Suprapubic skin (tissue), 4 donors: ENCODE data around the gene URB1.

Experiments
- EP300 ChIP-seq: sonication (generic); formaldehyde crosslinking; IDR thresholded peaks from one replicate; pipeline ENCODE4 v1.6.1; 2017; ENCODE audit warnings: antibody characterized with exemption
- POLR2A ChIP-seq, 2 donors: fragments of 450-650 bp; IDR thresholded peaks; one replicate each; pipeline ENCODE4 v1.6.1; 2017; ENCODE audit warnings: antibody characterized with exemption in 2 of 2, mild to moderate bottlenecking in 2 of 2, moderate library complexity in 2 of 2
- POLR2AphosphoS5 ChIP-seq, 3 donors: sonication (generic); formaldehyde crosslinking; IDR thresholded peaks; one replicate each; pipeline ENCODE4 v1.6.1; 2017; ENCODE audit warnings: antibody characterized with exemption in 3 of 3
- TF ChIP-seq, protein P1 (sequence below), 2 donors: fragments of 200-600 bp in 1 of 2; fragments of 450-650 bp in 1 of 2; sonication (generic) in 1 of 2; IDR thresholded peaks; one replicate each; pipeline ENCODE4 v1.5.1; 2016 to 2019; ENCODE audit warnings: antibody characterized with exemption in 2 of 2, mild to moderate bottlenecking in 1 of 2, moderate library complexity in 1 of 2

DNA sequence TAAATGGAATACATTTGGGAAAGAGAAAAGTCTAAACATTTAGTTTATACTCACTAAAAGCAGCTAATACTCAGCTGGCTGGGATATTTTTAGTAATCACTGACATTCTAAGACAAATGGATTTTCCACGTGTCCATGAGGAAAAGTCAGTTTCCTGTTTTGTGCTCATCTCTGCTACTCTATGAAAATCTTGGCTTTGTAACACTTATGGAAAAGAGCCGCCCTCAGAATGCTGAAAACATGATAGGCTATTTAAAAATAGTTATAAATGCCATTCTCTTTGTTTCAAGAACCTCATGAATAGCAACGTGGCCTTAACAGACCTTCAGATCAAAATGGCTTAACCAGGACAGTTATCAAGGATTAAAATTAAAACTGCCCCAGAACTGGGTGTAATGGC, 64.2 kb downstream of the URB1 start:
- no peak for TF ChIP-seq EP300
- TF ChIP-seq, protein P1, sequence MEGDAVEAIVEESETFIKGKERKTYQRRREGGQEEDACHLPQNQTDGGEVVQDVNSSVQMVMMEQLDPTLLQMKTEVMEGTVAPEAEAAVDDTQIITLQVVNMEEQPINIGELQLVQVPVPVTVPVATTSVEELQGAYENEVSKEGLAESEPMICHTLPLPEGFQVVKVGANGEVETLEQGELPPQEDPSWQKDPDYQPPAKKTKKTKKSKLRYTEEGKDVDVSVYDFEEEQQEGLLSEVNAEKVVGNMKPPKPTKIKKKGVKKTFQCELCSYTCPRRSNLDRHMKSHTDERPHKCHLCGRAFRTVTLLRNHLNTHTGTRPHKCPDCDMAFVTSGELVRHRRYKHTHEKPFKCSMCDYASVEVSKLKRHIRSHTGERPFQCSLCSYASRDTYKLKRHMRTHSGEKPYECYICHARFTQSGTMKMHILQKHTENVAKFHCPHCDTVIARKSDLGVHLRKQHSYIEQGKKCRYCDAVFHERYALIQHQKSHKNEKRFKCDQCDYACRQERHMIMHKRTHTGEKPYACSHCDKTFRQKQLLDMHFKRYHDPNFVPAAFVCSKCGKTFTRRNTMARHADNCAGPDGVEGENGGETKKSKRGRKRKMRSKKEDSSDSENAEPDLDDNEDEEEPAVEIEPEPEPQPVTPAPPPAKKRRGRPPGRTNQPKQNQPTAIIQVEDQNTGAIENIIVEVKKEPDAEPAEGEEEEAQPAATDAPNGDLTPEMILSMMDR (IDR thresholded peaks at IDR 0.05), result no peak
- TF ChIP-seq POLR2A (IDR thresholded peaks at IDR 0.05), result no peak
- no peak for TF ChIP-seq POLR2AphosphoS5 (IDR thresholded peaks at IDR 0.05)
